Lower lobe of right lung (tissue), 2 donors: ENCODE data around the gene IL11. TPM values are rescaled to one million over a fixed set of nuclear protein-coding genes. Genes with fewer than 3 reads are reported as not detected.
"Not testable (repeated sequence)": the region's sequence is repeated elsewhere in the genome, so short reads cannot be mapped to it uniquely, and the experiment has no call there.

Experiments
- ATAC-seq, 2 donors: fragments of 200-7000 bp; cut with Tn5 transposase; one replicate each; pipeline ENCODE4 v1.9.1; 2020 to 2022; ENCODE audit warnings: mild to moderate bottlenecking in 2 of 2, moderate library complexity in 2 of 2
- DNase-seq: peaks from one replicate; pipeline ENCODE4 v3.0.0-alpha.2; 2020
- H3K27ac ChIP-seq: fragments of 200-600 bp; one replicate; pipeline ENCODE4 v1.8.0; 2022
- H3K27me3 ChIP-seq: fragments of 200-600 bp; one replicate; pipeline ENCODE4 v1.8.0; 2022; ENCODE audit warnings: low read depth
- H3K36me3 ChIP-seq: fragments of 200-600 bp; one replicate; pipeline ENCODE4 v1.8.0; 2022; ENCODE audit warnings: mild to moderate bottlenecking
- H3K4me1 ChIP-seq: fragments of 200-600 bp; one replicate; pipeline ENCODE4 v1.8.0; 2022
- H3K4me3 ChIP-seq: fragments of 200-600 bp; one replicate; pipeline ENCODE4 v1.8.0; 2022; ENCODE audit warnings: mild to moderate bottlenecking
- H3K9me3 ChIP-seq: fragments of 200-600 bp; one replicate; pipeline ENCODE4 v1.8.0; 2022
- CTCF ChIP-seq: fragments of 200-600 bp; IDR thresholded peaks from one replicate; pipeline ENCODE4 v1.8.0; 2022; ENCODE audit warnings: antibody characterized with exemption, mild to moderate bottlenecking
- intact Hi-C: fragments of 100-400 bp; cut with DNase I; formaldehyde crosslinking; loops from one replicate; pipeline ENCODE4 v1.11.0; 2022
- long read RNA-seq: library from polyadenylated mRNA; unstranded; transcript quantifications from one replicate; pipeline ENCODE4 v2.0.0, GENCODE V29; 2021
- total RNA-seq: library from RNA; stranded (reverse); fragmentation: NEBNext Ultra II Directional; extraction: Animal tissue kit (Norgen Biotek cat#: 25700); gene quantifications from one replicate; pipeline ENCODE4 v1.2.1, GENCODE V29; 2021
- donor health status: DM: no; HTN: yes; CAD: no; lungs with severe emphysema.

The IL11 gene
- not detected for total RNA-seq
- long read RNA-seq = 0 reads

- Histone ChIP-seq H3K36me3 (no peaks in the 10 kb centered on the region), H3K27ac (no peak within 1 kb of the TSS), H3K4me1 (peaks cover 7% of the 10 kb centered on the region), H3K9me3 (no peaks in the 10 kb centered on the region), H3K27me3 (peaks cover 55% of the 10 kb centered on the region), H3K4me3 (peak within 1 kb of the TSS; percentile 39)
- ATAC-seq (peak in 1 of 2 donors; percentile 2), DNase-seq (no peak)
- TF ChIP-seq CTCF = no peak
- intact Hi-C loops = no loop called here
These were observed at the start of gene IL11 for GRCh38 chr19:55370305-55370988. Gene IL11, minus strand, starts transcription at chr19:55370463. Its CDS starts 153 bp downstream, at chr19:55370310.

DNA sequence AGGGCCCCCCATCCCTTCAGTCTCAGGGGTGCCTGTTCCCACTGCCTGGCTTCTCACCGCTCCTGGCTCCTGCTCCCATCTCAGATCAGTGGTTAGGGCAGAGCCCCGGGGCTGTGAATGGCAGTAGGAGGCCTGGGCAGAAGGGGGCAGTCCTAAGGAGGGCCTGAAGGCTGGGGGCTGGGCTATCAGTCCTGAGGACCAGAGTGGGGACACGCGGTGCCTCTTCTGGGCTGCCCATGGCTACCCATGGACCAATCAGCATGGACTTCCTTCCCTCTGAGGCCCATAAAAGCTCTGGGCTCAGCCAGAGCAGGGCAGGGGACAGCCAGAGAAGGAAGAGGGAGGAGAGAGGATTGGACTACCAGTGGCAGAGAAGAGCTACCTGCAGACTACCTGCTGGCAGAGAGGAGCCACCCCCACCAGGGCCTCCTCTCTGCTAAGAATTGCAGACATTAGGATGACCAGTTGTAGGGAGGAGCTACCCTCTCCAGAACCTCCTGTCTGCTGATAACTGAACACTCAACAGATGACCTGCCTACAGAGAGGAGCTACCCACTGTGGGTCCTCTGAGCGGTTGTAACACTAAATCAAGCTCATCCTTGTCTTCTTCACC is 49.5 kb upstream of the IL11 start:
- Histone ChIP-seq H3K36me3 (no peaks in the 10 kb centered on the region), H3K27ac (no peak overlapping the region), H3K9me3 (no peaks in the 10 kb centered on the region), H3K4me1 (no peaks in the 10 kb centered on the region), H3K27me3 (peaks cover 12% of the 10 kb centered on the region), H3K4me3 (no peak overlapping the region)
- no peak for TF ChIP-seq CTCF
- intact Hi-C loops = no loop called here
- peak in 1 of 2 donors; percentile 33 for ATAC-seq
- no peak for DNase-seq

DNA sequence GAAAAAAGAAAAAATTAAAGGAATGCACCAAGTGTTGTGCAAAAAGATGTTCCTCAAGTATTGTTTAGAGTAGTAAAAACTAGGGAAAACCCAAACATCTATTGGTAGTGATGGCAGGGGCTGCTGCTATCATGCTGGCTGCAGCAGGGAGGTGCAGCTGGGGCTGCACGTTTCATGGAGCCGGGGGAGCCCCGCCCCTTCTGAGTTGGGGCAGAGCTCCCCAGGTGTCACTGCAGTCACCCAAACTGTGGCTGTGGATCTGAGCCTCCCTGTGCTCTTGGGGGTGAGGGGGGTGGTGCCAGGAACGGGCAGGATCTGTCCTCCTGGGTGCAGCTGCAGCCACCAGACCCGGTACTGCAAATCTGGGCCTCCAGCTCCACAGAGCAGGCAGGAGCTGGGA is 48.8 kb upstream of the IL11 start:
- intact Hi-C loops = no loop called here
- no peak for DNase-seq
- Histone ChIP-seq H3K36me3 (no peaks in the 10 kb centered on the region), H3K4me3 (no peak overlapping the region), H3K27ac (no peak overlapping the region), H3K9me3 (no peaks in the 10 kb centered on the region), H3K4me1 (no peaks in the 10 kb centered on the region), H3K27me3 (peaks cover 5% of the 10 kb centered on the region)
- TF ChIP-seq CTCF = no peak
- ATAC-seq = no peak

- DNase-seq = no peak
- Histone ChIP-seq H3K27ac (no peak overlapping the region), H3K36me3 (no peaks in the 10 kb centered on the region), H3K4me3 (no peak overlapping the region), H3K9me3 (no peaks in the 10 kb centered on the region), H3K27me3 (no peaks in the 10 kb centered on the region), H3K4me1 (no peaks in the 10 kb centered on the region)
- peak; percentile 82 to 85 for ATAC-seq
- peak; percentile 62 for TF ChIP-seq CTCF
- intact Hi-C loops = no loop called here
These were observed 47.9 kb upstream of the IL11 start for GRCh38 chr19:55418185-55418584.

- ATAC-seq (no peak), DNase-seq (no peak)
- H3K27me3 ChIP-seq = no peaks in the 10 kb centered on the region
- no peaks in the 10 kb centered on the region for H3K9me3 ChIP-seq
- no peak overlapping the region for H3K4me3 ChIP-seq
- no peak for TF ChIP-seq CTCF
- no peak overlapping the region for H3K27ac ChIP-seq
- peaks cover 14% of the 10 kb centered on the region for H3K4me1 ChIP-seq
- intact Hi-C loops = no loop called here
- peaks cover 13% of the 10 kb centered on the region for H3K36me3 ChIP-seq
These were observed 39.9 kb upstream of the IL11 start for GRCh38 chr19:55410168-55410567.

- intact Hi-C loops, H3K9me3 ChIP-seq, H3K27ac ChIP-seq, DNase-seq, H3K27me3 ChIP-seq, ATAC-seq, H3K4me3 ChIP-seq: not testable (repeated sequence)
- peaks cover 19% of the 10 kb centered on the region for H3K36me3 ChIP-seq
- peaks cover 14% of the 10 kb centered on the region for H3K4me1 ChIP-seq
These were observed 38.9 kb upstream of the IL11 start for GRCh38 chr19:55409179-55409578.
